ENCODE results near the gene RBL1.
"Not testable (repeated sequence)": the region's sequence is repeated elsewhere in the genome, so short reads cannot be mapped to it uniquely, and the experiment has no call there.

Gene RBL1, protein sequence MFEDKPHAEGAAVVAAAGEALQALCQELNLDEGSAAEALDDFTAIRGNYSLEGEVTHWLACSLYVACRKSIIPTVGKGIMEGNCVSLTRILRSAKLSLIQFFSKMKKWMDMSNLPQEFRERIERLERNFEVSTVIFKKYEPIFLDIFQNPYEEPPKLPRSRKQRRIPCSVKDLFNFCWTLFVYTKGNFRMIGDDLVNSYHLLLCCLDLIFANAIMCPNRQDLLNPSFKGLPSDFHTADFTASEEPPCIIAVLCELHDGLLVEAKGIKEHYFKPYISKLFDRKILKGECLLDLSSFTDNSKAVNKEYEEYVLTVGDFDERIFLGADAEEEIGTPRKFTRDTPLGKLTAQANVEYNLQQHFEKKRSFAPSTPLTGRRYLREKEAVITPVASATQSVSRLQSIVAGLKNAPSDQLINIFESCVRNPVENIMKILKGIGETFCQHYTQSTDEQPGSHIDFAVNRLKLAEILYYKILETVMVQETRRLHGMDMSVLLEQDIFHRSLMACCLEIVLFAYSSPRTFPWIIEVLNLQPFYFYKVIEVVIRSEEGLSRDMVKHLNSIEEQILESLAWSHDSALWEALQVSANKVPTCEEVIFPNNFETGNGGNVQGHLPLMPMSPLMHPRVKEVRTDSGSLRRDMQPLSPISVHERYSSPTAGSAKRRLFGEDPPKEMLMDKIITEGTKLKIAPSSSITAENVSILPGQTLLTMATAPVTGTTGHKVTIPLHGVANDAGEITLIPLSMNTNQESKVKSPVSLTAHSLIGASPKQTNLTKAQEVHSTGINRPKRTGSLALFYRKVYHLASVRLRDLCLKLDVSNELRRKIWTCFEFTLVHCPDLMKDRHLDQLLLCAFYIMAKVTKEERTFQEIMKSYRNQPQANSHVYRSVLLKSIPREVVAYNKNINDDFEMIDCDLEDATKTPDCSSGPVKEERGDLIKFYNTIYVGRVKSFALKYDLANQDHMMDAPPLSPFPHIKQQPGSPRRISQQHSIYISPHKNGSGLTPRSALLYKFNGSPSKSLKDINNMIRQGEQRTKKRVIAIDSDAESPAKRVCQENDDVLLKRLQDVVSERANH

DNA sequence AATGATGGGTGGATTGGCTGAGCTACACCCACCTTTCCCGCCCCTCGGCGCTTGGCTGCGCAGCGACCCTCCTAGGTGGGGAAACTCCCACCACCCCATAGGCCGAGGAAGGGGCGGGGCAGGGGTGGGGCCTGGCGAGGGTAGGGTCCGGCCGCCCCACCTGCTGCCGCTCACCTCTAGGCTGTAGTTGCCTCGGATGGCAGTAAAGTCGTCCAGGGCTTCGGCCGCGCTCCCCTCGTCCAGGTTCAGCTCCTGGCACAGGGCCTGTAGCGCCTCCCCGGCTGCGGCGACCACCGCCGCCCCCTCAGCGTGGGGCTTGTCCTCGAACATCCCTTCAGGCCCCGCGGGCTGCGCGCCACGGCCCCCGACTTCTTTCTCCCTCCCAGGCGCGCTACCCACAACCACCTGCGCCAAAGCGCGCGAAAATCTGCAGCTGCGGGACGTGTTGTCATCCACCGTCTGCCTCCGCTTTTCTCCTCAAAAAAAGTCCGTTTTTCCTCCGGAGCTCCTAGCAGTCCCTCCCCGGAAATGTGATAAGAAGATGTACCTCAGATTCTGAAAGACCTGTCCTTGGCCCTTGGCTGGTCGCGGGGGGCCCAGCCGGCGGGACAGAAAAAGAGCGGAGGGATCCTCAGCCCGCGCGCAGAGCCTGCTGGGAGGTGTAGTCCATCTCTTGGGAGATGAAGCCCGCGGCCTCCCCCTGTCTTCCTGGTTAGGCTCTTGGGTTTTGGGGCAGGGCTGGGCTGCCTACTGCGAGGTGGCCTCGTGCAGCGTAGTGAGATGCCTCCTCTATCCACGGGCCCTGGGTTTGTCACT is at the start of gene RBL1:
Gene RBL1, minus strand, starts transcription at position 399 of the 816 bp plus-strand sequence. Its CDS starts 69 bp downstream, at position 330.
- DNase-seq: peak; percentile 85

DNA sequence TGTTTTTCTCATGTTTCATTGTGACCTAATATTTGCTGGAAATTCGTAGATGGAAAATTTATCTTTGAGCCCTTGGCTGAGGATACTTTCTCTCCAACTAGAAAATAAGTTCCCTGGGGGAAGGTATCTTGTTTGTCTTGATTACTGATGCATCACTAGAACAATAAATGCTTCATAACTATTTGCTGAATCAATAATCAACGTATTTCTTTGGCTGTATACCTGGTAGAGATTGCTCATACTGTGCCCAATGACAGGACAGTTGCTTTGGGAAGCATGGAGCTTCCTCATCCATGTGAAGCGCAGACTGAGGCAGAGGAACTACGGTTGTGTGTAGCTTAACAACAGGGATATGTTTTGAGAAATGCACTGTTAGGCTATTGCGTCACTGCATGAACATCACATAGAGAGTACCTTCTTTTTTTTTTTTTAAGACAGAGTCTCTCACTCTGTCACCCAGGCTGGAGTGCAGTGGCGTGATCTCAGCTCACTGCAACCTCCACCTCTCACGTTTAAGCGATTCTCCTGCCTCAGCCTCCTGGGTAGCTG is 49.1 kb upstream of the RBL1 start:
- DNase-seq: no peak

DNA sequence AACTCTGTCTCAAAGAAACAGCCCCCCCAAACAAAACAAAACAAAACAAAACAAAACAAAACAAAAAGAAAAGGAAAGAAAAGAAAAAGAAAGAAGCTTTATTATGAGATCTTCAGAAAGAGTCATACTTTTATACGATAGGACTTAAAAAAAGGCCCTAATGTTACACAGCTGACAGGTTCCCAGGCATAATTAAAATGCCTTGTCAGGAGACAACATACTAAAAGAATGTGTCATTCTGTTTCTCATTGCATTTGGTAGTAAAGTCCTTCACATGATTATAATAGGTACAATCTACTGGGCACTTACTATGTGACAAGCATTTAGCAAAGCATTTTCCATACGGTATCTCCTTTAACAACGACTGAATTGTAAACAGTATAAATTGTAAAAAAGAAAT is 46.9 kb upstream of the RBL1 start:
- DNase-seq: no peak

DNA sequence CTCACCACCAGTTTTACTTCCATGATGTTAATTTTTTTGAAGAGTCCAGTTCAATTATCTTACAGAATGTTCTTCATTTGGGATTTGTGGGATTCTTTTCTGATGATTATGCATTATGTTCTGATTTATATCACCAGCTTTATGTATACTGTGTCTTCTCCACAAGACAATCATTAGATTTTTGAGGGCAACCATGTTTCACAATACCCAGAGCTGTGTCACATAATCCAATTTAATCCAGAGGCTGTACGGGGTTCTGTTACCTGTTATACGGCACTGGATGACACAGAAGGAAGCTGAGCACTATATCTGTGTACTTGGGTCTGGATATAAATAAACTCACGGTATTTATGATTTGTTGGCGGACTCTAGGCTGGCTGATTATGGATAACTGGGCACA is 41.8 kb upstream of the RBL1 start:
- no peak for DNase-seq

DNA sequence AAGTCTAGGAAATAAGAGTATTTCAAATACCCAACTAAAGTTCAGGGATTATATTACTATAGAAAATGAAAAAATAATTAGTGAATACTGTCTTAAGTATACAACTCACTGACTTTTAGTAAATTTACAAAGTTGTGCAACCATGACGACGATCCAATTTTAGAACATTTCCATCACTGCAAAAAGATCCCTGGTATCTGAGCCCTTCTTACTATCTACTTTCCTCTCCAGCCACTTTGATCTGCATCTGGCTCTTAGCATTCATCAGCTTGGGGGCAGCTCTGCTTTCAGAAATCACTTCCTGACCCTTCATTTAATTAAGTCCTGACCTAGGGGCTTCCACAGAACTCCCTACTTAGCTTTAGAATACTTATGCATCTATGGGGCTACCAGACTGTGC is 38.2 kb upstream of the RBL1 start:
- no peak for DNase-seq

DNA sequence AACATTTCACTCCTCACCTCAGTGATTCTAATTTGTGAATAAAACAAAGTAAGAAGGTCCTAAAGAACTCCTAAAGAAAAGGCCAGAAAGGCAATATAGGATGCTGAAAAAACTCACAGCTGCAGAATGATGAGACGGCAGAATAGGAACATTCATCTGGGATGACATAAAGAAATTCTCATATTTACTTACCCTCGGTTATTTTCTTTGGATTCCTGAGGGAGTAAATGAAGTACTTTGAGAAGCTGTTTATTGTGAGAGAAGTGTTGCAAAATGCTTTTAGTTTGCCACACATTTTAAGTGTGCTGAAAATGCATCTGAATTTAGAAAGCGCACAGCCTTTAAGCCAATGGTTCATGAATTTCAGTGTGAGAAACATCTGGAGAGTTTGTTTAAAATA is 35.7 kb upstream of the RBL1 start:
- no peak for DNase-seq

DNA sequence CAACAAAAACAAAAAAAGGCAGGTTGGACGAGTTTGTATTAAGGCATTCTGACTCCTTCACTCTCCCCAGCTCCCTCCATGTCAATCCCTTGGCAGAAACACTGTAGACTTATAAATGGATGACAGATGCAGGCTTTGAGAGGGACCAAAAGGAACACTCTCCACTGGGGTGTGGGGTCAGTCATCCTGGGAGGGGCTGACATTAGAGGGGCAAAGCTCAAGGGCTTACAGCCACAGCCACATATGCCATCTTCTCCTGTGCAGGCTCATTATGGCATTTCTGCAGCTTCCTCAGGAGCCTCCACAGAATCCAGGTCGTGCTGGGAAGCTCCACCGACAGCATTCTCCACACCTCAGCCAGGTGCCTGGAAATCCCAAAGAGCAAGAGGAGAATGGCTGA is 33.0 kb upstream of the RBL1 start:
- no peak for DNase-seq

DNA sequence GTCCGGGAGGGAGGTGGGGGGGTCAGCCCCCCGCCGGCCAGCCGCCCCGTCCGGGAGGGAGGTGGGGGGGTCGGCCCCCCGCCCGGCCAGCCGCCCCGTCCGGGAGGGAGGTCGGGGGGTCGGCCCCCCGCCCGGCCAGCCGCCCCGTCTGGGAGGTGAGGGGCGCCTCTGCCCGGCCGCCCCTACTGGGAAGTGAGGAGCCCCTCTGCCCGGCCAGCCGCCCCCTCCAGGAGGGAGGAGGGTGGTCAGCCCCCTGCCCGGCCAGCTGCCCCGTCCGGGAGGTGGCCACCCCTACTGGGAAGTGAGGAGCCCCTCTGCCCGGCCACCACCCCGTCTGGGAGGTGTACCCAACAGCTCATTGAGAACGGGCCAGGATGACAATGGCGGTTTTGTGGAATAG is 30.5 kb upstream of the RBL1 start:
- DNase-seq: not testable (repeated sequence)

DNA sequence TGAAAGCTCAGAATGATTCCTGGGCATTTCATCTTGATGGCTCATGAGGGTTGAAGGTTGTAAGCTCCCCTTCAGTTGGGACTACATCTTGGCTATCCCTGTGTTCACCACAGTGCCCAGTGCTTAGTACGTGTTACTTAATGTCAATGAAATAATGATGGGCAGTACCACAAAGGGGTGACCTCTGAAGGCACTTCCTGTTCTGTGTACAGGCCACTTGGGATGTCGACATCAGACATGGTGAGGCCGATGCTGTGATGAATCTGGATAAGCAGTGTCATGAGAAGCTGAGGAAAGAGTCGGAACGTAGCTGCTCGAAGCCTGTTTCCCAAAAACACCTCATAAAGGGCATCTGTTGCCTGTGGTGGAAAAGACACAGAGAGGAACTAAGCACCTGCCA is 27.6 kb upstream of the RBL1 start:
- no peak for DNase-seq

DNA sequence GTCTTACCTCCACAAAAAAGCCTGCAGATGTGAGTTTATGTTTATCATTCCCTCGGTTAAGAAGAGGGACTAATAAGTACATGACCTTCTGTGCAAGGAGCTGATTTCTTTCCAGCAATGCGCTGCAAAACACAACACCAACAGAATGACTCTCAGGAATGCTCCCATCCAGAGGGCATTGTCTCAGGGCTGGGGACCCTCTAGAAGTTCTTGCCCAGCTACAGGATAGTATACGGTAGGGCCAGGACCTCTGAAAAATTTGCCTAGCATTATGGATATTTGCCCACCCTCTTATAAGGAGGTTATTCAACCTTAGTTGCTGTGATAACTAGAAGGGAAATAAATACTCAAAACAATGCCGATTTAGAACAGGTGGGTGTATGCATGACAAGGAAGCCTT is 24.7 kb upstream of the RBL1 start:
- DNase-seq: no peak

DNA sequence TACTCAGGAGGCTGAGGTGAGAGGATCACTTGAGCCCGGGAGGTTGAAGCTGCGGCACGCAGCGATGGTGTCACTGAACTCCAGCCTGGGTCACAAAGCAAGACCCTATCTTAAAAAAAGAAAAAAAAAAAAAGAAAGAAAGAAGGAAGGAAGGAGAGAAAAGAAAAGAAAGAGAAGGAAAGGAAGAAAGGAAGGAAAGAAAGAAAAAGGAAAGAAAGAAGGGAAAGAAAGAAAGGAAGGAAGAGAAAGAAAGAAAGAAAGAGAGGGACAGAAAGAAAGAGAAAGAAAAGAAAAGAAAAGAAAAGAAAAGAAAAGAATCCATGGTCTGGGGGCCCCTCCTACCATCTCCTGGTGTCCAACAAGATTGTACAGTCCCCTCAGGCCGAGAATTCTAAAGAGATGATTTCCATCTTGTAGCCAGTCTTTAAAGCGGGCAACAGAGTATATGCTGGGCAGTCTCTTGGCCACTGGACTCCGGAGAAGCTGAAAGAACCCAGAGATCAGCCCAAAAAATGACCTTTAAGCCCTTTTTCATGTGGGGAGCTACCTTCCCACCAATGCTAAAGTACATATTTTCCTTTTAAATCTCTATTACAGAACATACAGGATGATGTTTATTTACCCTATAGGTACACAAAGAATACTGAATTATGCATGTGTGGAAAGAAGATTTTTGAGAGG is 23.7 kb upstream of the RBL1 start:
- no peak for DNase-seq

DNA sequence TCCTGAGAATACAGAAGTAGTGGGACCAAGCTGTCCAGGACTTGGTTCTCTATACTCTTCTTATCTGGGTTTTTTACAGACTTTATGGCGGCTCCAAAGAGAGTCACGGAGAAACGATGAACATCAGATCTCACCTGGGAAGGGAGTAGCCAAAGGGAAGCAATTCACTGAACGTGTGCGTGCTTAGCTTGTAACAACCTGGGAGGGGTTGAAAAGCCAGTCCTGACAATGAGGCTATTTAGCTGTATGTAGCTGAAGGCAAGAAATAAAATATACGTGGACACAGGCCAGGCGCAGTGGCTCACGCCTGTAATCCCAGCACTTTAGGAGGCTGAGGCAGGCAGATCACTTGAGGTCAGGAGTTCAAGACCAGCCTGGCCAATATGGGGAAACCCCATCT is 18.2 kb upstream of the RBL1 start:
- DNase-seq: no peak

DNA sequence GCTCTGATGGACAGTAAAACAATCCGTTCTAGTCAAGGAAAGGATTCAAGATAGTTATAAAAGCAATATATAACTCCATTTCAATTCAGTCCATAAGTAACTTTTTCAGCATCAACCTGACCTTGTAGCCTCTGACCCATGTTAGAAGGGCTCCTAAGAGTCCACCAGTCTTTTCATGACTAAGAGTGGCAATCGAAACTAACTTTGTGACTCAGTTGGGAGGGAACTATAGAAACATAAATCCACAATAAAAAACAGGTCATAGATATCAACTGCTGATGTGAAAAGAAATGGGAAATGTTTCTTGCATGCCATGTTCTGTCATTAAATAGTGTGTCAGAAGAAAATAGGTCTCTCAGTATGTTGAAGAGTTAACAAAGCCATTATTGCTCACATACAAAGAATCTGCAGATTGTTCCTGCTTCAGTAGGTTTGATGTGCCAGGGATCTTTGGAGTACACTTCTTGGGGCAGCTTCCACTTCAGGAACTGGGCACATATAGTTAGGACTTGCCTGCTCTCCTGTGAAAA is 16.2 kb upstream of the RBL1 start:
- DNase-seq: no peak

DNA sequence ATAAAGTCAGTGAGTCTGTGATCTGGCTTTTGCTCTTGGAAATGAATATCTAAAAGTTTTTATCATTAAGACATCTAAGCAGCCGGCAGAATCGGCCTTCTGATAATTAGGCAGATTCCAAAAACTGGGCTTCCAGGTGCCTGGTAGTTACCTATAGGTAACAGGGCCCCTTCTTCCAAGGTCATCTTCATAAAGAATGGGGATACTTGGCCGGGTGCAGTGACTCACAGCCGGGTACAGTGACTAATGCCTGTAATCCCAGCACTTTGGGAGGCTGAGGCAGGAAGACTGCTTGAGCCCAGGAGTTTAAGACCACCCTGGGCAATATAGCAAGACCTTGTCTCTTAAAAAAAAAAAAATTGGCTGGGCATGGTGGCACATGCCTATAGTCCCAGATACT is 12.9 kb upstream of the RBL1 start:
- no peak for DNase-seq

DNA sequence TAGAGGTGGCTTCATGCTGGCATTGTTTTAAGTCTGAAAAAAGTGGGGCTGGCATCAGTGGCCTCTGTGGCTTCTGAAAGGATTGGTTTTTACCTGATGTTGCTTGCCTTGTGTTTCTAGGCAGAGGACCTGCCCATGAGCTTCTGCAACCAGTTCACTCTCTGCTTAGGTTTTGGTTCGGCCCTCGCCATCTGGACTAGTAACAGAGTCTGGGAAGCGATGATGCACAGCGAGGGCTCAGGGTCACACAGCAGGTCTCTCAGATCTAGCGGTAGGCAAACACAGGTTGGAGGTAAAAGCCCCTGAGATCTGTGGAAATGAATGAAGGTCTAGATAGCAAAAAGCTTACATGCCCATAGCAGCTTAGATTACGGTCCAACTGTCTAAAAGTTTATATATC is 6.8 kb upstream of the RBL1 start:
- no peak for DNase-seq

DNA sequence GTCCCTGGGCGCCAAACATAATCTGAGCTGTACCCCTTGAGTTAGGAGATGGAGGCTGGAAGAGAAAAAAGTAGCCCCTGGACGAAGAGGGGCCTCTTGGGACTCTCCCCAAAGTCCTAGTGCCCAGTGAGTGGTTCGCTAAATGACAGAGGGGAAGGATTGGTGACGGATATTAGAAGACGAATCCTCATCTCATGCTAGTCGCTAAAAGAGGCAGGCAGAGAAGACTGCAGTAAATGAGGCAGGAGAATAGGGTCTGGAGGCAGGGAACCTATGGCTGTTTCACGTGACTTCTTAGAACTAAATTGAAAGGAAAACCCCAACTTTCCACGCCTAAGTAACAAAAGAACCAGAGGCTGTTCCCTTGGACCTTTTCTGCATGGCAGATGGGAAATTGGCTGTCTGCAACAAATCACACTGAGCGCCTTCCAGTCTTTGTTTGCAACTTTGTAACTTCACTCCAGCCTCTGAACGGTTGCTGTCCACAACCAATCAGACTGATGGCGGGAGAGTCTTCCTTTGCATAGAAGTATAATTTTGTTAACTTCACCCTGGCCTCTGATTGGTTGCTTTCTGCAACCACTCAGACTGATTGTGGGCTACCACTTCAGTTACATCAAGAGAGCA is 731 bp upstream of the RBL1 start:
- DNase-seq: no peak

DNA sequence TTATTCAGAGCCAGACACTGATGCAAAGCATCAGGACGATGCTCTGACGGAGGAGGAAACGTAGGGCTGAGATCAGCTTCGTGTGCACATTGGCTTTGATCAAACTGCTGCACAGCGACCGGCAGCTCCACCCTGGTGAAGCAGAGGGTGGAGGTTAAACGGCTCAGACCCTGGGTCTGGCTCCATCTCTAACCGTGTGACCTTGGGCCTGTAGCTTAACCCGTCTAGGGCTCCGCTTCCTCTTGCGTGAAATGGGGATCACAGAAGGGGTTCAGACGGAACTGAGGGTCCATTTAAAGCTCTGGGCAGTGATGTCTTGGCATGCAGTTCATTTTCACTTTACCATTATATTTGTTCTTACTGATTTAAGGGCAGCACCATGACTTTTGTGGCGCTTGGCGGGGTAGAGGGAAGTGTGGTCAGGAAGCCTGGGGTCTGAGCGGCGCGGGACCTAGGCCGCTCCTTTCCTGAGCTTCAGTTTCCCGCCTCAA is 644 bp downstream of the RBL1 start:
- peak; percentile 62 for DNase-seq

DNA sequence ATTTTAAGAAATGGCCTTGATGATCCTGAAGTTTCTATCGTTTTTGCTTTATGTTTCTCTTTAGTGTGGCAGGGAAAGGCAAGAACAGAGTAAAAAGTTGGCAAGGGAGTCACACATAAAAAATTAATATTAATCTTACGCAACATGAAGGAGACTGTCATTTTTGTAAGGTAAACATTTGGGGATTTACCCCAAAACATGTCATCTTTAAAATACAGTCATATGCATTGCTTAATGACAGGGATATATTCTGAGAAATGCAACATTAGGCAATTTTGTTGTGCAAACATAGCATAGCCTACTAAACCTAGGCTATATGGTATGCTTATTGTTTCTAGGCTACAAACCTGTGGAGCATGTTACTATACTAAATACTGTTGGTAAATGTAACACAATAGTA is 5.4 kb downstream of the RBL1 start:
- DNase-seq: no peak

DNA sequence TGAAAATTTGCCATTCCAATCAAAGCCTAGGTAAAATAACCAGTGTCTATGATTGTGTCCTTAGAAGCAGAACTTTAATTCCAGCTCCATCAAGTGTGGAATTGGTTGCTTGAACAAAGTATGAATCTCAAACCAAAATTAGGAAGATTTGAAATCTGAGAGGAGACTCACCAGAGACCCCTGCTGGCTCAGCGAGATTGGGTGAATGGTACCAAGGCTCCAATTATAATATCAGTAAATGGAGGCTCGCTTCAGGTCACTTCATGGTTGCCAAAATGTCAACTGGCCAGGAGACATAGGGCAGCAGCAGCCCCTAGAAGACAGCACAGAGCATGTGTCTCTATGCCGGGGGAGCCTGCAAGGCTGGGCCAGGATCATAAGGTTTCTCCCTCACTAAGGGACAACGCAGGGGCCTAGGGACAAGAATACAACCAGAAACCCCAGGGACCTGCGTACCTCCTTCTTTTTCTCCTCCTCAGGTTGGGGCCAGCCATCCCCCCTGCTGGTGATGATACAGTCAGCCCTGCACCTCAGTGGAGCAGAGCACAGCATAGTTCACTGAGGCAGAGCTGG is 14.0 kb downstream of the RBL1 start:
- DNase-seq: peak; percentile 77

DNA sequence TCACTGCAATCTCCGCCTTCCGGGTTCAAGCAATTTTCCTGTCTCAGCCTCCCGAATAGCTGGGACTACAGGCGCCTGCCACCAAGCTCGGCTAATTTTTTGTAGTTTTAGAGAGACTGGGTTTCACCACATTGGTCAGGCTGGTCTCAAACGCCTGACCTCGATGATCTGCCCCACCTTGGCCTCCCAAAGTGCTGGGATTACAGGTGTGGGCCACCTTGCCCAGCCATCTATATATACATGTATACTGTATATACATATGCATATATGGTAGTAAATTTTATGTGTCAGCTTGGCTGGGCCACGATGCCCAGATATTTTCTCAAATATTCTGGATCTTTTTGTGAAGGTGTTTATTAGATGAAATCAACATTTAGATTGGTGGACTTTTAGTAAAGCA is 18.8 kb downstream of the RBL1 start:
- DNase-seq: no peak
